ENCODE measurements around the gene AAMP.

AAMP gene

DNA sequence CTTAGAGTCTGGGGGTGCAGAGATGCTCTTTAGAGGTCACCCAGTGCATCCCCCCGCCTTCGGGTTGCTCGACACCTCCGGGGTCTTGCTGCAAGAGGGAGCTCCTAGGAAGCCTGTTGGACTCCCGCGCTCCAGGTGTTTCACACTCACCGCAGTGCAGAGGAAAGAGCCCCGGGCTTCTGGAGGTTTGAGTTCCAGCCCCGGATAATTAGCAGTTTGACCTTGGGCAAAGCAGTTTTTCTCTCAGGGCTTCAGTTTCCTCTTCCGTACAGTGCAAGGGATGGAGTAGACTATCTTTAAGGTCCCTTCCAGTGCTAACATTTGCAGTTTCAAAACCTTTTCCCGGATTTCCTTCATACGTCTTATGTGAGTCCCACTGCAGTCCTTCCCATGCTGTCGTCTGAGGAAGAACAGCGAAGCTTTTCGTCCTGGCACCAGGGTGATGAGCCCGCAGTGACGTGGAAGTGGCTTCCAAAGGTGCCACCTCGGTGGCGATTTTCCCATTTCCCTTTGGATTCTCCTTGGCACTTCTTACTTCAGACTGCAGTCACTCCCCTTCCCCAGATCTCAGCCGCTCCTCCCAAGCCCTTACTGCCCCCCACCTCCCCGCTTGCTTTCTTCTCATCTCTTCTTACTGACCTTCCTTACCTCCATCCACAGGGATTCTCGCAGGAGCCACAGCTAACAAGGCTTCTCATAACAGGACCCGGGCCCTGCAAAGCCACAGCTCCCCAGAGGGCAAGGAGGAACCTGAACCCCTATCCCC lies 967 bp upstream of the AAMP start:
- H3K4me1 ChIP-seq (ENCODE audit: control insufficient read depth, insufficient read depth, low read length), result peaks cover 53% of the 10 kb centered on the region
- H3K9ac ChIP-seq (ENCODE audit: low read length), result peak overlapping the region; percentile 88
- H3K4me3 ChIP-seq (ENCODE audit: low read length), result peak overlapping the region; percentile 96
- H3K27me3 ChIP-seq (ENCODE audit: control insufficient read depth, insufficient read depth, low read length), result no peaks in the 10 kb centered on the region
- peaks cover 33% of the 10 kb centered on the region for H3K36me3 ChIP-seq (ENCODE audit: control insufficient read depth, insufficient read depth, low read length)
- H3K9me3 ChIP-seq (ENCODE audit: control insufficient read depth, low read length), result no peaks in the 10 kb centered on the region

DNA sequence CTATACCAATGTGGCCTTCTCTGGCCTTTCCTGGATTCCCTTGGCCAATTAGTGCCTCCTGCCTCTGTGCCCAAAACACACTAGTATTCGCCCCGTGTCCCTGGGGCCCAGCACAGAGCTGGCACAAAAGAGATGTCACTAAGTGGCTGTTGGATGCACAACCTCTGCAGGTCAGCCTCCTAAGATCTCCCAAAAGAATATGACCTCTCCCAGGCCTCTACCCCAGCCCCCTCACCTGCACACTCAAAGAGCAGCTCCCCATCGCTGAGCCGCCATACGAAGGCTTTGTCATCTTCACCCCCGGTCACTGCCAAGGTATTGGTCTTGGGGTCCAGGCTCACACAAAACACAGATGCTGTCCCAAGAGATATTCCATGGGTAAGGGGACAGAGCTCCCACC lies 2.7 kb downstream of the AAMP start:
- no peaks in the 10 kb centered on the region for H3K27me3 ChIP-seq (ENCODE audit: control insufficient read depth, insufficient read depth, low read length)
- peaks cover 18% of the 10 kb centered on the region for H3K36me3 ChIP-seq (ENCODE audit: control insufficient read depth, insufficient read depth, low read length)
- no peaks in the 10 kb centered on the region for H3K9me3 ChIP-seq (ENCODE audit: control insufficient read depth, low read length)
- H3K4me3 ChIP-seq (ENCODE audit: low read length), result no peak overlapping the region
- H3K4me1 ChIP-seq (ENCODE audit: control insufficient read depth, insufficient read depth, low read length), result peaks cover 61% of the 10 kb centered on the region
- H3K9ac ChIP-seq (ENCODE audit: low read length), result no peak overlapping the region

DNA sequence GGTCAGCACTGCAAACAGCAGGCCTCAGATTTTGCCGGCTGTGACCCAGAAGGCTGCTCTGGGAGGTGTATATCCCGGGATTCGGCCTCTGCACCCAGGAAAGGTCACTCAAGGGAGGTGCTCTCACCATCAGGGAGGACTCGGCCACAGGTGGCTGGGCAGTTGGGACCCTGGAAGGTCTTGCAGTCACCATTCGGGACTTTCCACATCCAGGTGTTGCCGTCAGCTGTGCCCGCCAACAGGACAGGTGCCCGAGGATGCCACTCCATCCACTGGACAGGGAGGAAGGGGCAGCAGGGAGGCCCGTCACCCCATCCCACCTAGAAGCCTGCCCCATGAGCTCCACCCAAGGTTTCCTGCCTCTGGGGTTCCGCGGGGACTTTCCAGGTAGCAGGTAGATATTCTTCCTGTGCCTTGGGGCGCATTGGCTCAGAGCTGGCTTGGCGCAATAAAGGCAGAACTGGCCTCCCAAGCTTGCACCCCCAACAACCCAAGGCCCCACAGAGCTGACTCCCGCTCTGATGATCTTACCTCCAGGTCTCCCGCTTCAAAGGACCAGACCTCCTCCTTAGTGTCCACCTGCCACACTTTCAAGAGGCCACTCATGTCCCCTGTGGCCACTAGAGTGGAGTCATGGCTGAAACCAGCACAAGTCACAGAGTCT lies 3.5 kb downstream of the AAMP start:
- Histone ChIP-seq H3K9me3 (ENCODE audit: control insufficient read depth, low read length) (no peaks in the 10 kb centered on the region), H3K4me1 (ENCODE audit: control insufficient read depth, insufficient read depth, low read length) (peaks cover 61% of the 10 kb centered on the region), H3K36me3 (ENCODE audit: control insufficient read depth, insufficient read depth, low read length) (peaks cover 18% of the 10 kb centered on the region), H3K4me3 (ENCODE audit: low read length) (no peak overlapping the region), H3K9ac (ENCODE audit: low read length) (no peak overlapping the region), H3K27me3 (ENCODE audit: control insufficient read depth, insufficient read depth, low read length) (no peaks in the 10 kb centered on the region)

DNA sequence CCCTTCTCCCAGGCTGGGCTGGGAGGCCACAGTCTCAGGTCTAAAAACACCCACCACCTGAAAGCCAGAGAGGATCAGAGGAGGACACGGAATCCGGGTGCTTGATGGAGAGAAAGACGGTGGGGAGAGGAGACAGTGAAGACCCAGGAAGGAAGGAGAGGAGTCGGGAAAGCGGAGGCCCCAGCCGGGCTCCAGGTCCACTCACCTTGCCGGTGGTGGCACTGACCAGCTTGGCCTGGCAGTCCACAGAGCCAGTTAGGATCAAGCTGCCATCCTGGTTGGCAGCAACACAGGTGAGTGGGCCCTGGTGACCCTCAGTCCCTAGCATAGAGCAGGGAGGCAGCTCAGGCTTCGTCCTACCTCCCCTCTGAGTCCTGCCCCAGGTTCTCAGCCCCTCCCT lies 4.3 kb downstream of the AAMP start:
- no peaks in the 10 kb centered on the region for H3K27me3 ChIP-seq (ENCODE audit: control insufficient read depth, insufficient read depth, low read length)
- no peak overlapping the region for H3K4me3 ChIP-seq (ENCODE audit: low read length)
- H3K4me1 ChIP-seq (ENCODE audit: control insufficient read depth, insufficient read depth, low read length), result peaks cover 62% of the 10 kb centered on the region
- peak overlapping the region; percentile 29 for H3K9ac ChIP-seq (ENCODE audit: low read length)
- H3K9me3 ChIP-seq (ENCODE audit: control insufficient read depth, low read length), result no peaks in the 10 kb centered on the region
- peaks cover 18% of the 10 kb centered on the region for H3K36me3 ChIP-seq (ENCODE audit: control insufficient read depth, insufficient read depth, low read length)

DNA sequence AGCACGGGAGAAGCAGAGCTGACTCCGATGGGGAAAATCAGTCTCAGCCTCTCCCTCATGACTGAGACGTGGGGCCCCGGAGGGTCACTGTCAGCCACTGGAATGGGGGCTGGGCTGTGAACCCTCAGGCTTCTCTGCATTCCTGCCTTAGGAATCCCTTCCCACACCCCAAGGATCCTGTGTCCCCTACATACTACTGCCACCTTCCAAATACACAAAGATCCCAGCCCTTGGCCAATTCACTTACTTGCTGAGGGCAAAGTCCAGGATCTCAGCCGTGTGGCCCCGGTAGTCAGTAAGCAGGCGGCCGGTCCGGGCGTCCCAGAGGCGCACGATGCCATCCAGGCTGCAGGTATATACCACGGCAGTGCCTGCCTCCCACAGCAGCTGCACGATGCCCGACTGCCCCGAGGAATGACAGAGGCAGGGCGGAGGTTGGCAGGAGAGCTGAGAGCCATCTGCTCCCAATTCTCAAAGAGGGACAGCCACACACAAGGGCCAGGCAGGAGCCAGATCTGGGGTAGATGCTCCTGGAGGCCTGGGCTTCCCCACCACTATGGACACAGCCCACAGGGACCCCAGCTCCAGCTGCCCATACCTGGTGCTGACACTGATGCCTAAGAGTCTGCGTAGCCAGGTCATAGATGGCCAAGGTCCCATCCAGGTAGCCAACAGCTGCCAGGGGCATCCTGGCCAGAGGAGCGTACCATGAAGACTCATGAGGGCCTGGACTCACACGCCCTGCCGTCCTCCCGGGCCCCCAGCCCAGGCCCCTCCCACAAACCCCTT lies 5.0 kb downstream of the AAMP start:
- Histone ChIP-seq H3K9me3 (ENCODE audit: control insufficient read depth, low read length) (no peaks in the 10 kb centered on the region), H3K9ac (ENCODE audit: low read length) (peak overlapping the region; percentile 62), H3K27me3 (ENCODE audit: control insufficient read depth, insufficient read depth, low read length) (no peaks in the 10 kb centered on the region), H3K4me1 (ENCODE audit: control insufficient read depth, insufficient read depth, low read length) (peaks cover 68% of the 10 kb centered on the region), H3K36me3 (ENCODE audit: control insufficient read depth, insufficient read depth, low read length) (peaks cover 18% of the 10 kb centered on the region), H3K4me3 (ENCODE audit: low read length) (peak overlapping the region; percentile 37)

DNA sequence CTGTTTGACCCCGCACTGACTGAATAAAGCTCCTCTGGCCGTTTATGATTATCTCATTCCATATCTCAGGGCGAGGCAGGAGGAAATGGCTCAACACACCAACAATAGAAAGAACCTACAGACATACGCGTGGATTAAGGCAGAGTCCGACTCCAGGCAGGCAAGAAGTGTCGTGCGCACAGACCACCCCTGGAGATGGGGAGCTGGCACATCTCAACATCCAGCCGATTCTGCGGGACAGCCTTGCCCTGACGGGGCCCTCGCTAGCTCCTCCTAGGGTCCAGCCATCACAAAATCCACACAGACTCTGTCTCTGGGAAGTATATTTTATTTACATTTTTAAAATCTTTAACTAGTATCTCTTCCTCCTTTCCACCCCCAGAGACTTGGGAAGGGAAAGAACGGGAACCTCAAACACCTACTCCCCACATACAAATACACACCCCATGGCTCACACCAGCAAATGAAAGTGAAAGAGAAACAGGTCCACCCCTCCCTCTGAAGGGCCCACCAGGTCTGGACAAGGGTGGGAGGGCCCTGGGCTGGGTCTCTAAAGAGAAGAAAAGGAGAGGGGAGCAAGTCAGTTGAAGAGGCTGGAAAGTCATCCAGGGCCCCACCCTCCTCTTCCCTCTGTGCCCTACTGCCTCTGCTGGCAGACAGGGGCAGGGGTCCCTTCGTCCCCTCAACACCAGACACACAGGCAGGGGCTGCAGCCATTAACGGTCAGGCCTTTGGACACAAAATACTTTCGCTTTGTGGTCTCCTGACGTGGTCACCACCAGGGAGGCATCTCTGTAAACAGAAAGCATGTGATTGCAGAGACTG lies 5.9 kb downstream of the AAMP start:
- Histone ChIP-seq H3K9me3 (ENCODE audit: control insufficient read depth, low read length) (no peaks in the 10 kb centered on the region), H3K4me1 (ENCODE audit: control insufficient read depth, insufficient read depth, low read length) (peaks cover 78% of the 10 kb centered on the region), H3K36me3 (ENCODE audit: control insufficient read depth, insufficient read depth, low read length) (peaks cover 18% of the 10 kb centered on the region), H3K27me3 (ENCODE audit: control insufficient read depth, insufficient read depth, low read length) (no peaks in the 10 kb centered on the region), H3K9ac (ENCODE audit: low read length) (peak overlapping the region; percentile 62), H3K4me3 (ENCODE audit: low read length) (peak overlapping the region; percentile 37)

DNA sequence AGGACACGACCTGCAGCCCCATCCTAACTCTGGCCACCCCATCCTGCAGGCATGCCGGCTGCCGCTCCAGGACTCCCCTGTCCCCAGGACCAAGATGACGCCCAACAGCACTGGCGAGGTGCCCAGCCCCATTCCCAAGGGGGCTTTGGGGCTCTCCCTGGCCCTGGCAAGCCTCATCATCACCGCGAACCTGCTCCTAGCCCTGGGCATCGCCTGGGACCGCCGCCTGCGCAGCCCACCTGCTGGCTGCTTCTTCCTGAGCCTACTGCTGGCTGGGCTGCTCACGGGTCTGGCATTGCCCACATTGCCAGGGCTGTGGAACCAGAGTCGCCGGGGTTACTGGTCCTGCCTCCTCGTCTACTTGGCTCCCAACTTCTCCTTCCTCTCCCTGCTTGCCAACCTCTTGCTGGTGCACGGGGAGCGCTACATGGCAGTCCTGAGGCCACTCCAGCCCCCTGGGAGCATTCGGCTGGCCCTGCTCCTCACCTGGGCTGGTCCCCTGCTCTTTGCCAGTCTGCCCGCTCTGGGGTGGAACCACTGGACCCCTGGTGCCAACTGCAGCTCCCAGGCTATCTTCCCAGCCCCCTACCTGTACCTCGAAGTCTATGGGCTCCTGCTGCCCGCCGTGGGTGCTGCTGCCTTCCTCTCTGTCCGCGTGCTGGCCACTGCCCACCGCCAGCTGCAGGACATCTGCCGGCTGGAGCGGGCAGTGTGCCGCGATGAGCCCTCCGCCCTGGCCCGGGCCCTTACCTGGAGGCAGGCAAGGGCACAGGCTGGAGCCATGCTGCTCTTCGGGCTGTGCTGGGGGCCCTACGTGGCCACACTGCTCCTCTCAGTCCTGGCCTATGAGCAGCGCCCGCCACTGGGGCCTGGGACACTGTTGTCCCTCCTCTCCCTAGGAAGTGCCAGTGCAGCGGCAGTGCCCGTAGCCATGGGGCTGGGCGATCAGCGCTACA lies 7.0 kb downstream of the AAMP start:
- peaks cover 83% of the 10 kb centered on the region for H3K4me1 ChIP-seq (ENCODE audit: control insufficient read depth, insufficient read depth, low read length)
- peaks cover 18% of the 10 kb centered on the region for H3K36me3 ChIP-seq (ENCODE audit: control insufficient read depth, insufficient read depth, low read length)
- no peak overlapping the region for H3K4me3 ChIP-seq (ENCODE audit: low read length)
- no peaks in the 10 kb centered on the region for H3K9me3 ChIP-seq (ENCODE audit: control insufficient read depth, low read length)
- no peaks in the 10 kb centered on the region for H3K27me3 ChIP-seq (ENCODE audit: control insufficient read depth, insufficient read depth, low read length)
- peak overlapping the region; percentile 60 for H3K9ac ChIP-seq (ENCODE audit: low read length)

DNA sequence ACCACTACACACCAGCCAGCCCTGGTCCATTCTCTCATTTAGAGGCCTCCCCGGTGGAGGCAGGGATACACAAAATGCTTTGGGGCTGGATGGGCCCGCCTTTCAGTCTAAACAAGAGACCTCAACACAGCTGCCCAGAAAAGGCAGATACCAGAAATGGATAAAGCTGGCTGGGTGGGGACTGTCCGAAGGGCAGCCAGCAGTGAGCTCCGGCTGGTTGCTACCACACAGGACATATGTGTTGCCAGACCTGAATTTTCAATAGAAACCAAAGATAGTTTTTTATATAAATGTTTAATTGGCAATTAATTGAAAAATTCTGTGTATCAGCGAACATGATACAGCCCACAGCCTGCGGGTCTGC lies 7.7 kb downstream of the AAMP start:
- H3K4me3 ChIP-seq (ENCODE audit: low read length), result no peak overlapping the region
- peaks cover 18% of the 10 kb centered on the region for H3K36me3 ChIP-seq (ENCODE audit: control insufficient read depth, insufficient read depth, low read length)
- peak overlapping the region; percentile 30 for H3K9ac ChIP-seq (ENCODE audit: low read length)
- H3K27me3 ChIP-seq (ENCODE audit: control insufficient read depth, insufficient read depth, low read length), result no peaks in the 10 kb centered on the region
- H3K9me3 ChIP-seq (ENCODE audit: control insufficient read depth, low read length), result no peaks in the 10 kb centered on the region
- peaks cover 83% of the 10 kb centered on the region for H3K4me1 ChIP-seq (ENCODE audit: control insufficient read depth, insufficient read depth, low read length)

DNA sequence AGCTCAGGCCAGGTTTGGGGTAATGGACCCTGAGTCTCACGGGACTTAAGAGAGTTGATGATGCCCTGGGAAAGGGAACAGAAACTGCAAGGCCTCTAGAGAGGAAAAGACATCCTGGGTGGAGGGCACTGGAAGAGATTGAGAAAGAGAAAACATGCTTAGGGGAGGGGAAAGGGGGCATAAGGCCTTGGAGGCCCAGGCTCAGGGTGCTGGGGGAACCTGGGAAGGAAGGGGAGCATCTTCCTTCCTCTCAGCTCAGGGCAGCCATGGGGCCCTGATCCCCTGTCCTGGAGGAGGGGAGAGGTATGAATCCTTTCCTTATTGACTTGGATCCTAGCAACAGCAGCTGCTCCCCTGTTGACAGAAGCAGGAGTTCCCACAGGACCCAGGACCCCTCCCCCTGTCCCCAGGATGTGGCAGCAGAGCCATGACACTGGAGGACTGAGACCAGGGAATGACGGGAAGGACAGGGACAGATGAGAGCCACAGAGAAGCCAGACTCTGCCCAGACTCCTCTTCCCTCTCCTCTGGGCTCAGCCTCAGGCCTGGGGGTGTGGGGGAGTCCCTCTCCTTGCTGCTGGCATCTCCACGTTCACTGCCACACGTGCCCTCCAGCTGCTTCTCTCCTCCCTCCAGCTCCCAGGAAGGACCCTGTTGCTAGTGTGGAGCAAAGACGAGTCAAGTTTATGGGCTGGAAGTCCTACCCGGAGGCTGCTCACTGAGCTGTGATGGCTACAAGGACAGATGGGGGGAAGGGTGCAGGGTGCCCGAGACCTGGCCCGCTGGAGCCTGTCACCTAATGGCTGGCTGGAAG lies 8.3 kb downstream of the AAMP start:
- Histone ChIP-seq H3K9me3 (ENCODE audit: control insufficient read depth, low read length) (no peaks in the 10 kb centered on the region), H3K27me3 (ENCODE audit: control insufficient read depth, insufficient read depth, low read length) (no peaks in the 10 kb centered on the region), H3K4me1 (ENCODE audit: control insufficient read depth, insufficient read depth, low read length) (peaks cover 82% of the 10 kb centered on the region), H3K4me3 (ENCODE audit: low read length) (no peak overlapping the region), H3K9ac (ENCODE audit: low read length) (peak overlapping the region; percentile 57), H3K36me3 (ENCODE audit: control insufficient read depth, insufficient read depth, low read length) (peaks cover 13% of the 10 kb centered on the region)

DNA sequence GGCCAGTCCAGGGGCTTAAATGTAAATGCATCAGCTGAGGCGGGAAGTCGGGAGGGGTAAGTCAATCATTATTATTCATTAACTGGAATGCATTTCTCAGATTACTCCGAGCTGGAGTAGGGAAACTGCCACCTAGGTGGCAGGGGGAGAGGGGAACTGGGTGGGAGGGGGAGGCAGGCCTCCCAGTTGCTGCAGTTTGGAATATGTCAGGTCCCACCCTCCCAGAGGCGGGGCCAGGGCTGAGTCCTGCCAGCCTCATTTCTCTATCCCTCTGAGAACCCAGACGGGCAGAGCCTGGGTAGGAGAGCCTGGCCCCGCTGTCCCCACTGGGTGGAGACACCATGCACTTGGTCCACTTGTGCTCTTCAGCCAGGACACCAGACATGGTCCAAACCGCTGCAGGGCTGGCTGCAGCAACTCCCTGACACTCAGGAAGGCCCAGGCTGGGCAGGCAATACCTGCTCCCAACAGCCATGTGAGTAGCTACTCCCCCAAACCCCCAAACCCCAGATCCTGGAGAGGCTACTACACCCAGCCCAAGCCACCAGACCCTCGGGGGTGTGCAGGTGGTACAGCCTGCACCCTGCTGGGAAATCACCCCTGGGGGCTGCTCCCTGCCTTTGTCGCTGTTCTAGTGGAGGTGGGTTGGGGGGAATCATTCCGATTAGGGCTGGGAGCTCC lies 9.1 kb downstream of the AAMP start, which contains the start of gene GPBAR1:
TSS of gene GPBAR1 (plus strand) at position 274 of the 681 bp plus-strand sequence. CDS start 1,710 bp downstream, outside the sequence.
- Histone ChIP-seq H3K36me3 (ENCODE audit: control insufficient read depth, insufficient read depth, low read length) (peaks cover 6% of the 10 kb centered on the region), H3K27me3 (ENCODE audit: control insufficient read depth, insufficient read depth, low read length) (no peaks in the 10 kb centered on the region), H3K9me3 (ENCODE audit: control insufficient read depth, low read length) (no peaks in the 10 kb centered on the region), H3K4me1 (ENCODE audit: control insufficient read depth, insufficient read depth, low read length) (peaks cover 74% of the 10 kb centered on the region), H3K4me3 (ENCODE audit: low read length) (no peak within 1 kb of the TSS), H3K9ac (ENCODE audit: low read length) (peak within 1 kb of the TSS; percentile 57)
